ENCODE results near the gene PIK3R5.

PIK3R5 gene

GRCh38 chr17:8935191-8935590 is 30.3 kb downstream of the PIK3R5 start:
- DNase-seq, result no peak
- no peaks in the 10 kb centered on the region for H3K36me3 ChIP-seq
- H3K4me3 ChIP-seq (ENCODE audit: low read depth, low read length), result no peak overlapping the region
- H3K9me3 ChIP-seq (ENCODE audit: severe bottlenecking), result no peaks in the 10 kb centered on the region
- H3K27me3 ChIP-seq (ENCODE audit: insufficient read depth, low read depth, severe bottlenecking), result no peaks in the 10 kb centered on the region
- TF ChIP-seq CTCF (IDR thresholded peaks at IDR 0.05; ENCODE audit: low read depth, low read length), result no peak
- H3K27ac ChIP-seq, result no peak overlapping the region

DNA sequence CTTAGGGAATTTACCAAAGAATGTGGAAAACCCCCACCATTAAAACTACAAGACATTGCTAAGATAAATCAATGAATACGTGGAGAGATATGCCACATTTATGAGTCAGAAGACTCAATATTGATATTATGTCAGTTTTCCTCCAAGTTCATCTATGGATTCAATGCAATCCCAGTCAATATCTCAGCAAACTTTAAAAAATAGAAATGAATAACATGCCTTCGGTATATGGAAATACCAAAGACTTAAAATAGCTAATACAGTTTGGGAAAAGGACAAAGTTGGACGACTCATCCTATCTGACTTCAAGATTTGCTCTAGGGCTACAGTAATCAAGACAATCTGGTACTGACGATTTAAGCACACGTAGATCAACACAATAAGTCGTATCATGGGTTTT is 31.2 kb downstream of the PIK3R5 start:
- DNase-seq, result no peak
- H3K27me3 ChIP-seq (ENCODE audit: insufficient read depth, low read depth, severe bottlenecking), result no peaks in the 10 kb centered on the region
- H3K4me3 ChIP-seq (ENCODE audit: low read depth, low read length), result no peak overlapping the region
- no peak for TF ChIP-seq CTCF (IDR thresholded peaks at IDR 0.05; ENCODE audit: low read depth, low read length)
- H3K9me3 ChIP-seq (ENCODE audit: severe bottlenecking), result no peaks in the 10 kb centered on the region
- H3K36me3 ChIP-seq, result no peaks in the 10 kb centered on the region
- H3K27ac ChIP-seq, result no peak overlapping the region

- Histone ChIP-seq H3K36me3 (no peaks in the 10 kb centered on the region), H3K27ac (no peak overlapping the region), H3K27me3 (ENCODE audit: insufficient read depth, low read depth, severe bottlenecking) (no peaks in the 10 kb centered on the region), H3K9me3 (ENCODE audit: severe bottlenecking) (peaks cover 18% of the 10 kb centered on the region), H3K4me3 (ENCODE audit: low read depth, low read length) (no peak overlapping the region)
- no peak for TF ChIP-seq CTCF (IDR thresholded peaks at IDR 0.05; ENCODE audit: low read depth, low read length)
- no peak for DNase-seq
Observed at GRCh38 chr17:8930649-8931048, 34.9 kb downstream of the PIK3R5 start.

GRCh38 chr17:8928347-8928746 is 37.2 kb downstream of the PIK3R5 start:
- peaks cover 18% of the 10 kb centered on the region for H3K9me3 ChIP-seq (ENCODE audit: severe bottlenecking)
- no peak for TF ChIP-seq CTCF (IDR thresholded peaks at IDR 0.05; ENCODE audit: low read depth, low read length)
- no peak overlapping the region for H3K4me3 ChIP-seq (ENCODE audit: low read depth, low read length)
- no peaks in the 10 kb centered on the region for H3K36me3 ChIP-seq
- no peak overlapping the region for H3K27ac ChIP-seq
- no peaks in the 10 kb centered on the region for H3K27me3 ChIP-seq (ENCODE audit: insufficient read depth, low read depth, severe bottlenecking)
- no peak for DNase-seq

- Histone ChIP-seq H3K27me3 (ENCODE audit: insufficient read depth, low read depth, severe bottlenecking) (no peaks in the 10 kb centered on the region), H3K9me3 (ENCODE audit: severe bottlenecking) (peaks cover 18% of the 10 kb centered on the region), H3K4me3 (ENCODE audit: low read depth, low read length) (no peak overlapping the region), H3K36me3 (no peaks in the 10 kb centered on the region), H3K27ac (no peak overlapping the region)
- DNase-seq, result peak; percentile 47
- TF ChIP-seq CTCF (IDR thresholded peaks at IDR 0.05; ENCODE audit: low read depth, low read length), result no peak
Observed at GRCh38 chr17:8927395-8927794, 38.1 kb downstream of the PIK3R5 start.

DNA sequence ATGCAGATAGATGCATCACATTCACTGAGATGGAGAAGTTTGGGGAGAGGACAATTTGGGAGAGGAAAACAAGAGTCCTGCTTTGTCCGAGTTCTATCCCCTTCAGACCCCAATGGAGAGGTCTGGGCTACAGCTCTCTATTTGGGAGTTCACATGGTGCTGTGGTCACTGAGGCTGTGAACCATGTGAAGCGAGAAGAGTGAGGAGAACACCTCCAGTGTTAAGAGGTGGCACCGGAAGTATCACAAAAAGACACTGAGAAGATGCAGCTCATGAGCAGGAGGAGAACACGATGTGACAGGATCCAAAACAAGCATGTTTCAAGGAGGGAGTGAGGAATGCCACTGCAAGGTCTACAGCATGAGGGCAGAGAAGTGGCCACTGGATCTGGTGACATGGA is 39.7 kb downstream of the PIK3R5 start:
- H3K27me3 ChIP-seq (ENCODE audit: insufficient read depth, low read depth, severe bottlenecking), result no peaks in the 10 kb centered on the region
- no peak overlapping the region for H3K27ac ChIP-seq
- DNase-seq, result no peak
- no peaks in the 10 kb centered on the region for H3K36me3 ChIP-seq
- TF ChIP-seq CTCF (IDR thresholded peaks at IDR 0.05; ENCODE audit: low read depth, low read length), result no peak
- peaks cover 18% of the 10 kb centered on the region for H3K9me3 ChIP-seq (ENCODE audit: severe bottlenecking)
- no peak overlapping the region for H3K4me3 ChIP-seq (ENCODE audit: low read depth, low read length)
